ENCODE data around the gene RASSF4.

Gene RASSF4

DNA sequence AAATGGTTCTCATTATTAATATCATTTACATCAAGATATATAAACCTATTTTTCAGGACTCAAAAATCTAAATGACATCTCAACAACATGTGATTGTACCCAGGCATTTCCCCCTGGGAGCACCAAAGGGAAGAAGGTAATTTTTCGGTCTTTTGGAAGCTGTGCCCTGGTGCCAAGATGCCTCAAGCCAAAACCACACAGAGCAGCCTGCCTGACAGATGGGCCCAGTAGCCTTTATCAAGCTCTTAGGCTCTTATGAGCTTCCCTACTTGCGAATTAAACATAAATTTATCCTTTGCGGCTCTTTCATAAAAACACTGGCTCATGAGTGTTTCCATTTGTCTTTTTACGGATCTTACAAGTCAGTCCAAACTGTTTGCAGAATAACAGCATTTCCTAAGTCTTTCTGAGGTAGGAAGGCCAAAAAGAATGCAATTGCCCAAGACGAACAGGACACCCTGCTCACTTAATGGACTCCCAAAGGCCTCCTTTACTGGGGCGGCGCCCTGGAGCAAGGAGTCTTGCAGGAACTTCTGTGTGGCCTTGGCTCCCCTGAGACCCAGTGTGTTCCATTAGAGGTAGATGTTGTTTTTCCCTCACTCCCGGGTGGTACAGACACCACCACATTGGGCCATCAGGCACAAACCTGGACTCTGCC, 4.1 kb upstream of the RASSF4 start:
- no peaks in the 10 kb centered on the region for H3K27me3 ChIP-seq (replicated peaks; ENCODE audit: control insufficient read depth, insufficient read depth, low read length)
- TF ChIP-seq, protein P1, sequence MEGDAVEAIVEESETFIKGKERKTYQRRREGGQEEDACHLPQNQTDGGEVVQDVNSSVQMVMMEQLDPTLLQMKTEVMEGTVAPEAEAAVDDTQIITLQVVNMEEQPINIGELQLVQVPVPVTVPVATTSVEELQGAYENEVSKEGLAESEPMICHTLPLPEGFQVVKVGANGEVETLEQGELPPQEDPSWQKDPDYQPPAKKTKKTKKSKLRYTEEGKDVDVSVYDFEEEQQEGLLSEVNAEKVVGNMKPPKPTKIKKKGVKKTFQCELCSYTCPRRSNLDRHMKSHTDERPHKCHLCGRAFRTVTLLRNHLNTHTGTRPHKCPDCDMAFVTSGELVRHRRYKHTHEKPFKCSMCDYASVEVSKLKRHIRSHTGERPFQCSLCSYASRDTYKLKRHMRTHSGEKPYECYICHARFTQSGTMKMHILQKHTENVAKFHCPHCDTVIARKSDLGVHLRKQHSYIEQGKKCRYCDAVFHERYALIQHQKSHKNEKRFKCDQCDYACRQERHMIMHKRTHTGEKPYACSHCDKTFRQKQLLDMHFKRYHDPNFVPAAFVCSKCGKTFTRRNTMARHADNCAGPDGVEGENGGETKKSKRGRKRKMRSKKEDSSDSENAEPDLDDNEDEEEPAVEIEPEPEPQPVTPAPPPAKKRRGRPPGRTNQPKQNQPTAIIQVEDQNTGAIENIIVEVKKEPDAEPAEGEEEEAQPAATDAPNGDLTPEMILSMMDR (IDR thresholded peaks at IDR 0.05; ENCODE audit: insufficient read depth, low read length, poor library complexity, severe bottlenecking): no peak
- no peak for DNase-seq (ENCODE audit: extremely low read depth, insufficient read length)
- H3K36me3 ChIP-seq (ENCODE audit: control insufficient read depth, insufficient read depth, low read length): peaks cover 11% of the 10 kb centered on the region
- H3K4me3 ChIP-seq (replicated peaks; ENCODE audit: low read depth, low read length): no peak overlapping the region

DNA sequence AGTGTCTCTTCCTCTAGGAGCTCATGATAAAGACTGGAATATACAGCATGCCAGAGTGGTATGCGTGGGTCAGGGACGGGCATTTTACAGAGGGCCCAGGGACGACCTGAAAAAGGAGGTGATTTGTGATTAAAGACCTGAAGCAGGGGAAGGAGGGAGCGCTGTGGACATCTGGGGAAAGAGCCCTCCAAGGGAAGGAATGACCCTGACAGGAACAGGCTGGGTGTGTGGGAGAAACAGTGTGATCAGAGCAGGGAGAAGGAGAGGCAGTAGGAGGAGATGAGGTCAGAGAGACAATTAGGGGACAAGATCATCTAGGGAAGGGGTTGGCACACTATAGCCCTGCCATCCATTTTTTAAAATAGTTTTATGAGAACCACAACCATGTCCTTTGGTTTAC, 3.4 kb upstream of the RASSF4 start:
- TF ChIP-seq, protein P1 (IDR thresholded peaks at IDR 0.05; ENCODE audit: insufficient read depth, low read length, poor library complexity, severe bottlenecking): no peak
- no peaks in the 10 kb centered on the region for H3K27me3 ChIP-seq (replicated peaks; ENCODE audit: control insufficient read depth, insufficient read depth, low read length)
- peaks cover 11% of the 10 kb centered on the region for H3K36me3 ChIP-seq (ENCODE audit: control insufficient read depth, insufficient read depth, low read length)
- DNase-seq (ENCODE audit: extremely low read depth, insufficient read length): no peak
- no peak overlapping the region for H3K4me3 ChIP-seq (replicated peaks; ENCODE audit: low read depth, low read length)

DNA sequence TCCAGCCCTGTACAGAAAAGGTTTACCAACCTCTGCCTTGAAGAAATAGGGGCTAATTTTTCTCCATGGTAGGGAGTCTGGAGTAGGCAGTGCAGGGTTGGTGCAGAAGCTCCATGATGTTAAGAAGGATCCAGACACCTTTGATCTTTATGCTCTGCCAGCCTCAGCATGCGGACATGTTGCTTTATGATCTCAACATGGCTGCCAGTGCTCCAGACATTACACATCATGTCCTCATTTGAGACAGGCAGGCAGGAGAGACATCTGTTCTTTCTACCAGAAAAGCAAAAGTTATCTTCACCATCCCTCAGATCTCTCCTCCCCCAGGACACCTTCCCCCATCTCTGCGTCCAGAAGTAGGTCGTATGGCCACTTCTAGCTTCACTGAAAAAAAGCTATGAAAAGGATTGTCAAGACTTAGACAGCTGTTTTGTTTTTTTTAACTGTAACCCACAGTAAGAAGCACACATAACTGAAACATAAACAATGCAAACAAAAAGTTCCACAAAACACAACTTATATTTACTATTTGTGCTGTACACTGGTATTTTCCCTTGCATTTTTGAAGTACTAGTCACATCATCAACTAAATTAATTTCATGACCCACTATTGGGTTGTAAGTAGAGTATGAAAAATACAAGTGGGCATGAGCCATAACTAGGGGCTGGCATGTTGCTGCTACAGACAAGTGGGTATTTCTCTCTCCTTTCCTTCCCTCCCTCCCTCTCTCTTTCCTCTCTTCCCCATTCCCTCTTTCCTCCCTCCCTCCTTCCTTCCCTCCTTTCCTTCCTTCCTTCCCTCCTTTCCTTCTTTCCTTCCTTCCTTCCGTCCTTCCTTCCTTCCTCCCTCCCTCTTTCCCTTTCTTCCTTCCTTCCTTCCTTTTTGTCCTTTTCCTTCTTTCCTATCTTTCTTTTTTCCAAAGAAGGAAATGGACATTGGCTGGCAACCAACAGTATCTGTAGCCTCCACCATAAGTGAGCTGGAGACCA, 2.6 kb upstream of the RASSF4 start:
- DNase-seq (ENCODE audit: extremely low read depth, insufficient read length): no peak
- TF ChIP-seq, protein P1 (IDR thresholded peaks at IDR 0.05; ENCODE audit: insufficient read depth, low read length, poor library complexity, severe bottlenecking): no peak
- no peak overlapping the region for H3K4me3 ChIP-seq (replicated peaks; ENCODE audit: low read depth, low read length)
- peaks cover 11% of the 10 kb centered on the region for H3K36me3 ChIP-seq (ENCODE audit: control insufficient read depth, insufficient read depth, low read length)
- no peaks in the 10 kb centered on the region for H3K27me3 ChIP-seq (replicated peaks; ENCODE audit: control insufficient read depth, insufficient read depth, low read length)

DNA sequence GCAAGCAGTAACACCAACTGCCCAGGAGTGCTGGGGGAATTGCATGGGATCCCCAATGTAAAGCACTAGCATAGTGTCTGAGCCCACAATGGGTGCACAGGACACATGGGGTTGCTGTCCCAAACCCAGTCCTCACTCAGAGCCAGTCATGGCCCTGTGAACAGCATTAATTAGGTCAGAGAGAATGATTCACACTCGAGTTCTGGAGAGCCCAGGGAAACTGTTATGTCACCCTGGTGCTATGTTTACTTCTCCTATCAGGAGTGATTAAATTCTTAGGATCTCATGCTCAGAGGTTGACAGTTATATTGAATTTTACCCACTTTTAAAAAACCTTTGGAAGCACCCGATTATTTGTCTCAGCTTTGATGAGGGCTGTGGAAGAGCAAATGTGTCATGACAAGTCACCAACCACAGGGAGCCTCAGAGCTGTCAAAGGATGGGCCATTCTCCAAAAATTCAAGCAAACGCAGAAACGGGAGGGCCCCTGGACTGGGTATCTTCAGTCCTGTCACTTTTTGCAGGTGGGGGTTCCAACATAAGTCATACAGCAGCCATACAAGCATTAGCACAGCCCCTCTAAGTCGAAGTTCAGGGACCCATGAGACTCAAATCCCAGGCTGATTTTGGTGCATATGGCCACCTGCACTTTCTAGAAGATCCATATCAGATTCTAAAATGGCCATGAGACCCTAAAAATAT, 1.3 kb upstream of the RASSF4 start:
- TF ChIP-seq, protein P1 (IDR thresholded peaks at IDR 0.05; ENCODE audit: insufficient read depth, low read length, poor library complexity, severe bottlenecking): no peak
- Histone ChIP-seq H3K4me3 (replicated peaks; ENCODE audit: low read depth, low read length) (peak overlapping the region; percentile 81), H3K36me3 (ENCODE audit: control insufficient read depth, insufficient read depth, low read length) (peaks cover 7% of the 10 kb centered on the region), H3K27me3 (replicated peaks; ENCODE audit: control insufficient read depth, insufficient read depth, low read length) (no peaks in the 10 kb centered on the region)
- no peak for DNase-seq (ENCODE audit: extremely low read depth, insufficient read length)

DNA sequence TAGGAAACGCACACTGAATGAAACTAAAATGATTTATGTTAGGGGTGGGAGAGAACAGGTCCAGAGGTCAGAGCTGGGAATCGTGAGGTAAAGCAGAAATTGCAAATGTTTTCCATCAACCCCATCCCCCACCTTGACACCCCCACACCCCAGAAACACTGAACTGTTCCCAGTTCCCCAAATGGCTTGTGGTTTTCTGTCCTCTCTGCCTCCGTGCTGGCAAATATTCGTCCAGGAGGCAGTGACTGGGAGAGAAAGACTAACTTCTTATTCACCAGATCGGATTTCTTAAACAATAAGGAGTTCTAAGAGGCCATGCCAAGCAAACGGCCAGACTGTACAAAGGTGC, 730 bp upstream of the RASSF4 start:
- DNase-seq (ENCODE audit: extremely low read depth, insufficient read length): no peak
- Histone ChIP-seq H3K4me3 (replicated peaks; ENCODE audit: low read depth, low read length) (peak overlapping the region; percentile 81), H3K27me3 (replicated peaks; ENCODE audit: control insufficient read depth, insufficient read depth, low read length) (no peaks in the 10 kb centered on the region), H3K36me3 (ENCODE audit: control insufficient read depth, insufficient read depth, low read length) (peaks cover 5% of the 10 kb centered on the region)
- TF ChIP-seq, protein P1 (IDR thresholded peaks at IDR 0.05; ENCODE audit: insufficient read depth, low read length, poor library complexity, severe bottlenecking): no peak
